Measurements from ENCODE around the gene OPRD1. TPM values are rescaled to one million over a fixed set of nuclear protein-coding genes. Genes with fewer than 3 reads are reported as not detected.
"Not testable (repeated sequence)": the region's sequence is repeated elsewhere in the genome, so short reads cannot be mapped to it uniquely, and the experiment has no call there.

Gene OPRD1
- total RNA-seq, 1 donor from 2014 or later = not detected

DNA sequence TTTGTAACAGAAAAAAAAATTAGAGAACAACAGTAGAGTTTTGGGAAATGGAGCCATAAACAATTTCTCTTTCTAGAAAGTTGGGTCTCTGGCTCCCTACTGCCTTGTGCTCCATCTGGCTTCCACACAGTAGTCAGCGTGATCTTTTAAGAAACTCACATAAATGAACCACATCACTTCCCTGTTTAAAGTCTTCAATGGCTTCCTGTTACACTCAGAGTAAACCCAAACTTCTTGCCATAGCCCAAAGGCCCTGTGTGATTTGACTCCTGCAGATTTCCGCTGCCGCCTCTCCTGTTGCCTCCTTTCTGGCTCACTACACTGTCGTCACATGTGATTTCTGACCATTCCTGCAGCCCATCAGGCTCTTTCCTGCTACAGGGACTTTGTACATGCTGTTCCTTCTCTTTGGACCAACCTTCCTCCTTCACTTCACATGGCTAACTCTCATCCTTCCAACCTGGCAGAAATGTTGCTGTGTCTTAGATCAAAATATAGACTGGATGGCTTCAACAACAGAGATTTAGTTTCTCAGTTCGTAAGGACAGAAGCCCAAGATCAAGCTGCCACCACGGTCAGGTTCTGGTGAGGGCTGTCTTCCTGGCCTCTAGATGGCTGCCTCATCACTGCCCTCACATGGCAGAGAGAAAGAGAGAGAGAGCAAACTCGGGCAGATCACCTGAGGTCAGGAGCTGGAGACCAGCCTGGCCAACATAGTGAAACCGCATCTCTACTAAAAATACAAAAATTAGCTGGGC lies 34.0 kb downstream of the OPRD1 start:
- intact Hi-C loops (cut with micrococcal nuclease) = no loop called here

- intact Hi-C loops (cut with micrococcal nuclease) = not testable (repeated sequence)
Observed at GRCh38 chr1:28847207-28847606, 35.2 kb downstream of the OPRD1 start.

DNA sequence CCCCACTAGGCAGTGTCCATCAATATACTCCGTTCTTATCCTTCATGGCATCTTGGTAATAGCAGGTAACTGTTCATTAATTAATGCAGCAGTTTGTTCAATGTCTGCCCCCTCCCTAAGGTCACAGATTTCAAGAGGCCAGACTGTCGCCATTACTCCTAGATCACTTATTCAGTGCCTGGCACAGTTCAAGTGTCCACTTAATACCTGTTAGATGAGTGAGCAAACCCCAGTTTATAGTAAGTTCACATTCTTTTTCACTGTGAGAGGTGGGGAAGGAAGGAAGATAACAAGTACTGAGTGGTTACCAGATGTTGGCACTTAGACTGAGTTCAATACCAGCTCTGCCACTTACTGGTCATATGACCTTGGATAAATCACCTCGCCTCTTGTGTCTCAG lies 36.4 kb downstream of the OPRD1 start:
- intact Hi-C loops (cut with micrococcal nuclease) = no loop called here

DNA sequence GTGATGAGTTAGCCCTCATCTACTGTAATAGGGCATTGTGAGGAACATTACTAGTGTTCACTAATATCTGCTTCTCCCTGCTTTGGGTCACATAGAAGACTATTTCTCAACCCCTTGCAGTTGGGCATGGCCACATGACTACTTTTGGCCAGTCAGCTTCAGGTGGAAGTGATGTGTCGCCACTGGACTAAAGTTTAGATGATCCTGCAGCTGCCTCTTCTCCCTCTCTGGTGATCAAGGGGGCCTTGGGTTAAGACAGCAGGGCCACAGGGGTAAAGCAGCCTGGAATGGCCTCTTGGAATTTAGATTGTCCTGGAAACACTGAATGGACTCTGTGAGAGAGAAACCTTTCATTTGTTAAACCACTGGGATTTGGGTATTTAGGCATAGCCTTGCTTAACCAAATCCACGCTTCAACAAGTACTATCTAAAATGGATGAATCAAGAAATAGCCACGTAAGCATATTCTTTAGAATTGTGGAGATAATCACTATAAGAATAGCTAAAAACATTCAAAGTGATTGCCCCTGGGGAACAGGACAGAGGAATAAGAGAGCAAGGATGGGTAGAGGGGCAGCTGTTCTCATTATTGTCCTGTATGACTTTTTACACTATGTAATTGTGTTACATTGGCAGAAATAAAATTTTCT lies 41.2 kb downstream of the OPRD1 start:
- intact Hi-C loops (cut with micrococcal nuclease) = no loop called here

GRCh38 chr1:28854406-28854805 lies 42.4 kb downstream of the OPRD1 start:
- intact Hi-C loops (cut with micrococcal nuclease) = not testable (repeated sequence)

GRCh38 chr1:28855046-28855445 lies 43.1 kb downstream of the OPRD1 start:
- intact Hi-C loops (cut with micrococcal nuclease) = no loop called here

DNA sequence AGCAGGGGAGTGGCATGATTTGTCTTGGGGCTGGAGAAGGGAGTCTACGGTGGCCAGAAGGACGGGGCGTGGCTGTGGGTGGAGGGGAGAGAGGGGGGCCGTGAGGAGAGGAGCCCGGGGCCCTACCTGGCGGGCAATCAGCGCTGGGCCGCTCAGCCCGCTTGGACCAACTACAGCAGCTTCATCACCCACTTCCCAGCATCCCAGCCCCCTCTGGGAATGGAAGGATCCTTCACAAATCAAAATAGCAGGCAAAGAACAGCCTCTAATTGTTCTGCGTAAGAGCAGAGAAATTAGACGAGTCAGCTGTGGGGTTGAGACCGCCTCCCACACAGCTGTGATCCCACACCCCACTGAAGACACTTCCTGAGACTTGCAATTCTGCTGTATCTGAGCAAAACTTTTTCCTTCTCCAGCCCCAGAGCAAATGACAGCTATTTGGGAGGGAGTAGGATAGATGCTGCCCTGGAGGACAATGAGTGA lies 43.5 kb downstream of the OPRD1 start:
- intact Hi-C loops (cut with micrococcal nuclease) = no loop called here

GRCh38 chr1:28855969-28856368 lies 44.0 kb downstream of the OPRD1 start:
- intact Hi-C loops (cut with micrococcal nuclease) = no loop called here

DNA sequence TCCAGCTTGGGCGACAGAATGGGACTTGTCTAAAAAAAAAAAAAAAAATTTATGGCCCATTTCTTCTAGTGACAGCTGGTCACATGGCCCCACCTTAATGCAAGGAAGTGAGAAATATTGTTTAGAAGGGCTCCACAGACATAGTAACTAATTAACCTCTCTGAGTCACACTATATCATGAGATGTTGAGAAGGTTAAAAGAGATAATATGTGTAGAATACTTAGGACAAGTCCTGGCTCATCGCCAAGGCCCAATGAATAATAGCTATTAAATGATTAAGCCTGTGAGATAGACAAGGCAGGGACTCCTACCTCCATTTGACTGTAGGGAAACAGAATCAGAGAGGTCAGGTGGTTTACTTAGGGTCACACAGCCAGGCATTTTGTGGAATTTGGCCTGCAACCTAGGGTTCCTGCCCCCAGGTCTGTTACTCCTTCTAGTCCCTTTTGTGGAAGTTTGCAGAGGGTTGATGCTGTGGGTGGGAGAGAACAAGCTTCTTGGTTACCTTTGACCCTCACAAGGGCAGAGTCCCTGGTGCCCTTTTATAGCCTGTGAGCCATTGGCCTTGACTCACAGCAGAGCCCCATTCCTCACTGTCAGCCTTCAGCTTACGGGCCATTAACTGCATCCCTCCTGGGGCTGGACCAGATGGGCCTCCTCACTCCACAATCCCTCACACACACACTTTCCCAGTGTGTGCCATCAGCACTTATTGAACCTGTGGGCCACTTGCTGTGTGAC lies 48.5 kb downstream of the OPRD1 start:
- intact Hi-C loops (cut with micrococcal nuclease) = no loop called here

- intact Hi-C loops (cut with micrococcal nuclease) = no loop called here
Observed at GRCh38 chr1:28862571-28863403, 50.8 kb downstream of the OPRD1 start.

DNA sequence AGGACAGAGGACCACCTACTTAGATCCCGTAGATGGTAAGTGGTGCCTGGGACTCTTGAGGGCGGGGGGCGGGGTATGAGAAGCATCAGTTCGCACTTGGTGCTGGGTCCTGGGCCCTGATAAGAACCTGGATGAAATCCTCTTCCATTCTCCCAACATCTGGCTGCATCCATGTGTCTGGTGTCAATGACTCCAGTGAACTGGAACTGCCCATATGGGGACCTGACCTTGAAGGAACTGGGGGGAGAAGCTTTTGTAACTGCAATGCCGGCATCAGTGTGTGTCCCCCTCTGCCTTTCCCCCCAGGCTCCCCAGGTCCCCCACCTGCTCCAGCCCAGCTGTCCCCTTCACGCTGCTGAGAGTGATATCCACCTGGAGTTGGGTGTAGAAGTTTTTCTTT lies 52.7 kb downstream of the OPRD1 start:
- intact Hi-C loops (cut with micrococcal nuclease) = no loop called here

- intact Hi-C loops (cut with micrococcal nuclease) = no loop called here
Observed at GRCh38 chr1:28865997-28866650, 54.2 kb downstream of the OPRD1 start.

DNA sequence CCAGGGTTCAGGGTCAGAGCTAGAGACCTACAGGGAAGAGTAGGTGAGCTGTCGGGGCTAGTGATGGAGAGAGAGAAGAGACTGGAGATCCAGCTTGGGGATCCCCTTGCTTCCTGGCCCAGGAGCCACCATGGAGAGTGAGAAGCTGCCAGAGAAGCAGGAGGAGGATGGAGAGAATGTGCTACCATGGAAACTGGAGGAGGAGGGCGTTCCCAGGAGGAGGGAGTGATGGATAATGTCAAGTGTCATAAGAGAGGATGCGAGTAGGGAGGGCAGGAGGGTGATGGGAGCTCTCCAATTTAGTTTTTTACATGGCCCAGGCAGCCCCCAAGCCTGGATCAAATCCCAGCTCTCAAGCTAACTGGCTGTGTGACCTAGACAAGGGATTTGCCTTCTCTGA lies 55.9 kb downstream of the OPRD1 start:
- intact Hi-C loops (cut with micrococcal nuclease) = no loop called here

DNA sequence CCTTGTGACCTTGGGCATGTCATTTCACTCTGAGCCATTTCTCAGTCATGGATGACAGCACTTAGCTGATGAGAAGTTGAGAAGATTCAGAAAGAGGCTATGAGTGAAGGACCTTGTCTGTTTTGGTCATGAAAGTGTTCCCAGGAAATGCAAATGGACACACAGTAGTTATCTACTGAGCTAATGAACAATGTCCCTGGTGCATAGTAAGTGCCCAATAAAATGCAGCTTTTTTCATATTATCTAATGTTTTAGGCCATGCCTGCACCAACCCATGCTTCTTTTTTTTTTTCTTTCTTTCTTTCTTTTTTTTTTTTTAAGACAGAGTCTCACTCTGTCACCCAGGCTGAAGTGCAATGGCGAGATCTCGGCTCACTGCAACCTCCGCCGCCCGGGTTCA lies 58.0 kb downstream of the OPRD1 start:
- intact Hi-C loops (cut with micrococcal nuclease) = no loop called here

DNA sequence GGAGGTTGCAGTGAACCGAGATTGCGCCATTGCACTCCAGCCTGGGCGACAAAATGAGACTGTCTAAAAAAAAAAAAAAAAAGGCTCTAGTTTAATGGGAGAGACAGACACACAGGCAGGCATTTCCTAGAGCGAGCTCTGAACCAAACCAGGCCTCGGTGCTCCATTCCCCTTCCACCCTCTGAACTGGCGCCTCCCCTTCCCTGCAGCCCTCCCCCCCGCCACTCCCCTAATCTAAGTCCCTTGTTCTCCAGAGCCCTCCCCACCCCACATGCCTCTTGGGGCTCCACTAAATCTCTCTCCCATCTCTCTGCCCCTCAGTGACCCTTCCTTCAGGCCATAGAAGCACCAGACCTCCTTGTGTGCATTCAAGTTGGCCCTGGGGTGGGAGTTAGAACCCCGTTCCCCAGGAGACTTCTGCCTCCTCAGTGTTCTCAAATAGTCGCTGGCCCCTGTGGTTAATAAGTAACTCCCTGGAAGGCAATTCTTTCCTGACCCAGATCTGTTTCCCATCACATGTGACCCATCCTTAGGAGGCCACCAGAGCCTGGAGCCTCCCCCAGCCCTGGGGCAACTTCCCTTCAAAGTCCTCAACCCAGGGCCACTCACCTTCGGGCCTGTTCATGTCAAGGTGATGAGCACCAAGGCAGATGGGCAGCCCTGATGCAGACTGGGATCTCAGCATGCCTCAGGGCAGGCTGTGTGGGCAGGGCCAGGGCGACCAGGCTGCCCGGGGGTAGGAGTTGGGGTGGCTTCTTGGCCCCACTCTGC lies 59.8 kb downstream of the OPRD1 start:
- intact Hi-C loops (cut with micrococcal nuclease) = no loop called here

GRCh38 chr1:28875134-28875533 lies 63.2 kb downstream of the OPRD1 start:
- intact Hi-C loops (cut with micrococcal nuclease) = loop anchor here (5.0 kb wide), 1 partner anchor 468 kb away; no protein-coding TSS in a partner anchor

DNA sequence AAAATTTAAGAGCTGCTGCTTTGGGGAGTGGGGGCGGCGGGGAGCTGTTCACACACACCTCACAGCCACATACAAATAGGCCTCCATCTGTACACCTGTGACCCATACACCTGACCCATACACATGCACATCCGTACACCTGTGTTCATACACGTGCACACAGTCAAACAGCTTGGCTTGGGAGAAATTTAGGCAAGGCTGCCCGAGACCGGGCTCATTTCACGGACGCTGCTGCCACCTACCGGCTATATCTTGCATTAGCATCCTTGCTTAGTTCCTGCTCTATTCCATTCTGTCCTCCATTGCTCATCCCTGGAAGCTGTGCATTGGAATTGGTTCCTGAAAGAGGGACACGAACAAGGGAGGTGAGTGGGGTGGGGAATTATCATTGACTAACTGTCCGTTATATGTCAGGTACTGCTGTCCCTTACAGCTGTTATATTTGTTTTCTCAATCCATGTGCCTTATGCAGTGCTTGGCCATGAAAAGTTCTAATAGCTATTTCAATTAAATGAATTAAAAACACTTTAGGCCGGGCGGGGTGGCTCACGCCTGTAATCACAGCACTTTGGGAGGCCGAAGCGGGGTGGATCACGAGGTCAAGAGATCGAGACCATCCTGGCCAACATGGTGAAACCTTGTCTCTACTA lies 65.3 kb downstream of the OPRD1 start:
- intact Hi-C loops (cut with micrococcal nuclease) = loop anchor here (1.0 to 5.0 kb wide), 9 partner anchors 92 to 786 kb away; no protein-coding TSS in a partner anchor

DNA sequence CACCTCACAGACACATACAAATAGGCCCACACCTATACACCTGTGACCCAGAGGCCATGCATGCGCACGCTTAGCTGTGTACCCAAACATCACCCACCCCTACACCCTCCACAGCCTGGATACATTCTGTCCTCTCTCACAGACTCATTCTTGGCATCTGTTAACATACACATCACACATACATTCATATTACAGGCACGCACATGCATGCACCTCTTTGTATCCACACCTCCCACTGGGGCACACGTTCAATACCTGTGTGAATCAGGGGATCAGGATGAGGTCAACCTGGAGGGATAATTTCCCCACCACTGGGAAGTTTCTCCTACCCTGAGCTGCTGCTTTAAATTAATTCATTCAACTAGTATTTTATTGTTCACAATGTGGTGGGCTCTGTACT lies 66.8 kb downstream of the OPRD1 start:
- intact Hi-C loops (cut with micrococcal nuclease) = loop anchor here (5.0 kb wide), 1 partner anchor 471 kb away; no protein-coding TSS in a partner anchor

DNA sequence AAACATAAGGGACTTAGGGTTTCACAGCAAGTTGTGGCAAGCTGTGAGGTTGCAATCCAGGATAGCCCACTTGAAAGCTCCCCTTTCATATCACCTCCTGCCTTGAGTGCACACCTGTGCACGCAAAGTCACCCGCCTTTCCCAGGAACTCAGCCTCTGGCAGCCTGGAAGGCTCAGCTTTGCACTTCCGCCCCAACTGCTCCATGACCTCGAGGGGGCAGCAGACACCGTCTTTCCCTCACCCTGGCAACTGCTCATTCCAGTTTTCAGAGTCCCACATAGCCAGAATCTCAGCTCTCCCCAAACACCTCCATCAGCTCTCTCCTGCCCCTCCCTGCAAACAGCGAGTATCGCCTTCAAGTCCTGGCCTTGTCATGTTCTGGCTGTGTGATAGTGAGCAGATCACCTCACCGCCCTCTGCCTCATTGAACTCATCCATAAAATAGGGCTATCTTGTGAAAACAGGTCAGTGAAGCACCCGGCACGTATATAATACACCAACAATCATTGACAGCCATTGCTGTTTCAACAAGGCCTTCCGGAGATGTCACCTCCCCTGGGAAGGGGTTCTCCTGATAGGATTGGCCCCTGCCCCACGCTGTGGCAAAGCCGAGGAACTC lies 70.1 kb downstream of the OPRD1 start:
- intact Hi-C loops (cut with micrococcal nuclease) = loop anchor here (1.0 to 2.0 kb wide), 4 partner anchors 151 to 321 kb away; no protein-coding TSS in a partner anchor

Data from T-helper 1 cell treated with Interleukin-12 subunit alpha and Interleukin-12 subunit beta and Interleukin-4 antibody, amounts not matched to agents 30 ng/mL and 1 ng/mL, for 36 hours (primary cell).